Measurements from ENCODE around the gene LHFPL6.

LHFPL6 gene

GRCh38 chr13:39377699-39378098, 225.3 kb downstream of the LHFPL6 start:
- Mint-ChIP-seq H3K36me3 (ENCODE audit: low read depth) (no peaks in the 10 kb centered on the region), H3K27me3 (peaks cover 3% of the 10 kb centered on the region), H3K4me3 (no peak overlapping the region), H3K27ac (no peak overlapping the region), H3K9me3 (no peaks in the 10 kb centered on the region), H3K4me1 (ENCODE audit: low read depth) (no peaks in the 10 kb centered on the region)

GRCh38 chr13:39376076-39376475, 226.9 kb downstream of the LHFPL6 start:
- Mint-ChIP-seq H3K27ac (no peak overlapping the region), H3K4me3 (no peak overlapping the region), H3K9me3 (no peaks in the 10 kb centered on the region), H3K36me3 (ENCODE audit: low read depth) (no peaks in the 10 kb centered on the region), H3K27me3 (peaks cover 3% of the 10 kb centered on the region), H3K4me1 (ENCODE audit: low read depth) (no peaks in the 10 kb centered on the region)

GRCh38 chr13:39375601-39376000, 227.4 kb downstream of the LHFPL6 start:
- Mint-ChIP-seq H3K9me3 (no peaks in the 10 kb centered on the region), H3K27ac (no peak overlapping the region), H3K4me3 (no peak overlapping the region), H3K4me1 (ENCODE audit: low read depth) (no peaks in the 10 kb centered on the region), H3K36me3 (ENCODE audit: low read depth) (no peaks in the 10 kb centered on the region), H3K27me3 (peaks cover 3% of the 10 kb centered on the region)

GRCh38 chr13:39374741-39375189, 228.2 kb downstream of the LHFPL6 start:
- Mint-ChIP-seq H3K27ac (no peak overlapping the region), H3K36me3 (ENCODE audit: low read depth) (no peaks in the 10 kb centered on the region), H3K4me3 (no peak overlapping the region), H3K9me3 (no peaks in the 10 kb centered on the region), H3K4me1 (ENCODE audit: low read depth) (no peaks in the 10 kb centered on the region), H3K27me3 (peaks cover 3% of the 10 kb centered on the region)

GRCh38 chr13:39373145-39373544, 229.8 kb downstream of the LHFPL6 start:
- no peaks in the 10 kb centered on the region for H3K4me1 Mint-ChIP-seq (ENCODE audit: low read depth)
- H3K27me3 Mint-ChIP-seq = peaks cover 3% of the 10 kb centered on the region
- H3K9me3 Mint-ChIP-seq = no peaks in the 10 kb centered on the region
- H3K4me3 Mint-ChIP-seq = no peak overlapping the region
- H3K36me3 Mint-ChIP-seq (ENCODE audit: low read depth) = no peaks in the 10 kb centered on the region
- no peak overlapping the region for H3K27ac Mint-ChIP-seq

GRCh38 chr13:39371706-39372105, 231.3 kb downstream of the LHFPL6 start:
- H3K27me3 Mint-ChIP-seq = peaks cover 6% of the 10 kb centered on the region
- H3K36me3 Mint-ChIP-seq (ENCODE audit: low read depth) = no peaks in the 10 kb centered on the region
- no peak overlapping the region for H3K4me3 Mint-ChIP-seq
- no peaks in the 10 kb centered on the region for H3K9me3 Mint-ChIP-seq
- no peak overlapping the region for H3K27ac Mint-ChIP-seq
- no peaks in the 10 kb centered on the region for H3K4me1 Mint-ChIP-seq (ENCODE audit: low read depth)

- H3K27me3 Mint-ChIP-seq = peaks cover 10% of the 10 kb centered on the region
- no peaks in the 10 kb centered on the region for H3K4me1 Mint-ChIP-seq (ENCODE audit: low read depth)
- no peaks in the 10 kb centered on the region for H3K36me3 Mint-ChIP-seq (ENCODE audit: low read depth)
- H3K27ac Mint-ChIP-seq = no peak overlapping the region
- no peaks in the 10 kb centered on the region for H3K9me3 Mint-ChIP-seq
- H3K4me3 Mint-ChIP-seq = no peak overlapping the region
These were observed 232.4 kb downstream of the LHFPL6 start for GRCh38 chr13:39370554-39370953.

- no peaks in the 10 kb centered on the region for H3K9me3 Mint-ChIP-seq
- H3K36me3 Mint-ChIP-seq (ENCODE audit: low read depth) = no peaks in the 10 kb centered on the region
- H3K27me3 Mint-ChIP-seq = peaks cover 14% of the 10 kb centered on the region
- no peak overlapping the region for H3K27ac Mint-ChIP-seq
- no peak overlapping the region for H3K4me3 Mint-ChIP-seq
- H3K4me1 Mint-ChIP-seq (ENCODE audit: low read depth) = no peaks in the 10 kb centered on the region
These were observed 232.9 kb downstream of the LHFPL6 start for GRCh38 chr13:39370048-39370447.

GRCh38 chr13:39369161-39369890, 233.7 kb downstream of the LHFPL6 start:
- H3K9me3 Mint-ChIP-seq = no peaks in the 10 kb centered on the region
- H3K27me3 Mint-ChIP-seq = peaks cover 18% of the 10 kb centered on the region
- H3K4me3 Mint-ChIP-seq = no peak overlapping the region
- no peak overlapping the region for H3K27ac Mint-ChIP-seq
- H3K36me3 Mint-ChIP-seq (ENCODE audit: low read depth) = no peaks in the 10 kb centered on the region
- no peaks in the 10 kb centered on the region for H3K4me1 Mint-ChIP-seq (ENCODE audit: low read depth)

- Mint-ChIP-seq H3K4me1 (ENCODE audit: low read depth) (no peaks in the 10 kb centered on the region), H3K27ac (no peak overlapping the region), H3K4me3 (no peak overlapping the region), H3K27me3 (peaks cover 15% of the 10 kb centered on the region), H3K9me3 (no peaks in the 10 kb centered on the region), H3K36me3 (ENCODE audit: low read depth) (no peaks in the 10 kb centered on the region)
These were observed 237.1 kb downstream of the LHFPL6 start for GRCh38 chr13:39365879-39366278.

GRCh38 chr13:39364947-39365468, 238.0 kb downstream of the LHFPL6 start:
- Mint-ChIP-seq H3K9me3 (no peaks in the 10 kb centered on the region), H3K27ac (no peak overlapping the region), H3K36me3 (ENCODE audit: low read depth) (no peaks in the 10 kb centered on the region), H3K4me3 (no peak overlapping the region), H3K27me3 (peaks cover 15% of the 10 kb centered on the region), H3K4me1 (ENCODE audit: low read depth) (no peaks in the 10 kb centered on the region)

- Mint-ChIP-seq H3K27ac (no peak overlapping the region), H3K27me3 (peaks cover 15% of the 10 kb centered on the region), H3K4me3 (no peak overlapping the region), H3K4me1 (ENCODE audit: low read depth) (no peaks in the 10 kb centered on the region), H3K9me3 (no peaks in the 10 kb centered on the region), H3K36me3 (ENCODE audit: low read depth) (no peaks in the 10 kb centered on the region)
These were observed 239.6 kb downstream of the LHFPL6 start for GRCh38 chr13:39363382-39363772.

- Mint-ChIP-seq H3K36me3 (ENCODE audit: low read depth) (no peaks in the 10 kb centered on the region), H3K27me3 (peaks cover 19% of the 10 kb centered on the region), H3K4me1 (ENCODE audit: low read depth) (no peaks in the 10 kb centered on the region)
These were observed 240.2 kb downstream of the LHFPL6 start for GRCh38 chr13:39362652-39363381.

GRCh38 chr13:39353988-39354387, 249.0 kb downstream of the LHFPL6 start:
- Mint-ChIP-seq H3K4me1 (ENCODE audit: low read depth) (no peaks in the 10 kb centered on the region), H3K27me3 (peaks cover 9% of the 10 kb centered on the region), H3K4me3 (no peak overlapping the region), H3K27ac (no peak overlapping the region), H3K36me3 (ENCODE audit: low read depth) (no peaks in the 10 kb centered on the region), H3K9me3 (no peaks in the 10 kb centered on the region)

More at GRCh38 chr13:39362652-39363381, 240.2 kb downstream of the LHFPL6 start:
- Mint-ChIP-seq H3K9me3 (no peaks in the 10 kb centered on the region), H3K27ac (no peak overlapping the region), H3K4me3 (no peak overlapping the region)

GRCh38 chr13:39350461-39350881, 252.5 kb downstream of the LHFPL6 start:
- Mint-ChIP-seq H3K4me1 (ENCODE audit: low read depth) (no peaks in the 10 kb centered on the region), H3K36me3 (ENCODE audit: low read depth) (no peaks in the 10 kb centered on the region), H3K27me3 (peaks cover 13% of the 10 kb centered on the region), H3K9me3 (no peaks in the 10 kb centered on the region), H3K4me3 (no peak overlapping the region), H3K27ac (no peak overlapping the region)
